Measurements from ENCODE around the gene OR10G8. TPM values are rescaled to one million over a fixed set of nuclear protein-coding genes. Genes with fewer than 3 reads are reported as not detected.
A peak's percentile ranks its signal among the peaks of the same experiment; 100 is the strongest.

OR10G8 gene
- polyA plus RNA-seq, 3 donors, result not detected

GRCh38 chr11:124068601-124069110 lies 42.1 kb downstream of the OR10G8 start:
- Histone ChIP-seq H4K20me1 (ENCODE audit: insufficient read depth, low read length) (no peaks in the 10 kb centered on the region), H3K36me3 (replicated peaks in 1 of 2; ENCODE audit: control insufficient read depth in 1 of 2, insufficient read depth in 2 of 2, low read length in 2 of 2) (no peaks in the 10 kb centered on the region), H3K4me2 (replicated peaks; ENCODE audit: extremely low read depth, low read length, poor library complexity, severe bottlenecking) (no peak overlapping the region), H3K4me3 (replicated peaks in 1 of 3; ENCODE audit: low read depth in 2 of 3, low read length in 3 of 3) (no peak overlapping the region), H3K27ac (ENCODE audit: low read depth in 1 of 2, low read length in 2 of 2) (no peak overlapping the region), H3K9me3 (replicated peaks in 1 of 2; ENCODE audit: control insufficient read depth in 1 of 2, insufficient read depth in 1 of 2, low read length in 2 of 2) (no peaks in the 10 kb centered on the region), H3K79me2 (ENCODE audit: insufficient read depth, low read length) (no peaks in the 10 kb centered on the region), H3K4me1 (ENCODE audit: control insufficient read depth in 1 of 2, insufficient read depth in 2 of 2, low read length in 2 of 2) (peaks cover 27 to 34% of the 10 kb centered on the region in 2 donors), H3K27me3 (ENCODE audit: control insufficient read depth in 2 of 2, insufficient read depth in 2 of 2, low read length in 2 of 2) (no peaks in the 10 kb centered on the region), H3K9ac (ENCODE audit: insufficient read depth, low read length, poor library complexity, severe bottlenecking) (no peak overlapping the region), H2AFZ (ENCODE audit: insufficient read depth, low read depth, low read length, poor library complexity, severe bottlenecking) (no peak overlapping the region)
- no peak for TF ChIP-seq CTCF (IDR thresholded peaks at IDR 0.05)
- Mint-ChIP-seq H3K9me3 (peaks cover 0 to 4% (median 0%) of the 10 kb centered on the region in 7 donors), H3K27me3 (ENCODE audit: low read depth in 3 of 3) (peaks cover 0 to 2% (median 2%) of the 10 kb centered on the region in 3 donors), H3K4me3 (no peak overlapping the region), H3K4me1 (peaks cover 36% of the 10 kb centered on the region), H3K36me3 (no peaks in the 10 kb centered on the region), H3K27ac (peak overlapping the region in 1 of 7 donors; percentile 2)
- peak in 1 of 3 donors; percentile 9 for DNase-seq
- intact Hi-C loops (cut with micrococcal nuclease), result no loop called here
- no CpG with 5 or more reads among the region's 4 CpGs for WGBS (ENCODE audit: insufficient coverage)

- peaks cover 36% of the 10 kb centered on the region for H3K4me1 Mint-ChIP-seq
- Histone ChIP-seq H3K79me2 (ENCODE audit: insufficient read depth, low read length) (no peaks in the 10 kb centered on the region), H3K4me1 (ENCODE audit: control insufficient read depth in 1 of 2, insufficient read depth in 2 of 2, low read length in 2 of 2) (peaks cover 27 to 34% of the 10 kb centered on the region in 2 donors), H3K36me3 (replicated peaks in 1 of 2; ENCODE audit: control insufficient read depth in 1 of 2, insufficient read depth in 2 of 2, low read length in 2 of 2) (no peaks in the 10 kb centered on the region), H3K4me3 (replicated peaks in 1 of 3; ENCODE audit: low read depth in 2 of 3, low read length in 3 of 3) (peak overlapping the region in 2 of 3 experiments; percentile 13 to 65), H4K20me1 (ENCODE audit: insufficient read depth, low read length) (no peaks in the 10 kb centered on the region), H3K9ac (ENCODE audit: insufficient read depth, low read length, poor library complexity, severe bottlenecking) (no peak overlapping the region), H3K27ac (ENCODE audit: low read depth in 1 of 2, low read length in 2 of 2) (no peak overlapping the region), H3K27me3 (ENCODE audit: control insufficient read depth in 2 of 2, insufficient read depth in 2 of 2, low read length in 2 of 2) (no peaks in the 10 kb centered on the region), H3K4me2 (replicated peaks; ENCODE audit: extremely low read depth, low read length, poor library complexity, severe bottlenecking) (peak overlapping the region; percentile 70), H2AFZ (ENCODE audit: insufficient read depth, low read depth, low read length, poor library complexity, severe bottlenecking) (peak overlapping the region; percentile 78), H3K9me3 (replicated peaks in 1 of 2; ENCODE audit: control insufficient read depth in 1 of 2, insufficient read depth in 1 of 2, low read length in 2 of 2) (no peaks in the 10 kb centered on the region)
- H3K27ac Mint-ChIP-seq, result peak overlapping the region in 4 of 7 donors; percentile 5 to 61 (median 44)
- H3K36me3 Mint-ChIP-seq, result no peaks in the 10 kb centered on the region
- peak; percentile 78 for TF ChIP-seq CTCF (IDR thresholded peaks at IDR 0.05)
- no peaks in the 10 kb centered on the region for H3K9me3 Mint-ChIP-seq
- peak overlapping the region; percentile 77 to 88 for H3K4me3 Mint-ChIP-seq
- intact Hi-C loops (cut with micrococcal nuclease), result loop anchor here (5.0 to 10.0 kb wide), 5 partner anchors 123 to 515 kb away; no protein-coding TSS in a partner anchor
- peak; percentile 42 to 62 (median 52) for DNase-seq
- H3K27me3 Mint-ChIP-seq (ENCODE audit: low read depth in 3 of 3), result peaks cover 0 to 2% (median 2%) of the 10 kb centered on the region in 3 donors
- 58% methylated on average over 20 of the region's 28 CpGs for WGBS (ENCODE audit: insufficient coverage)
Observed at GRCh38 chr11:124069429-124070401, 43.1 kb downstream of the OR10G8 start.
